ENCODE measurements around the gene TOR1AIP2.
"Not testable (repeated sequence)": the region's sequence is repeated elsewhere in the genome, so short reads cannot be mapped to it uniquely, and the experiment has no call there.

The TOR1AIP2 gene

GRCh38 chr1:179853102-179853501 is 24.5 kb downstream of the TOR1AIP2 start:
- Histone ChIP-seq H4K20me1 (ENCODE audit: low read depth, low read length) (no peaks in the 10 kb centered on the region; the same call in 1 of the 2 replicates), H3K36me3 (ENCODE audit: low read length) (peaks cover 16% of the 10 kb centered on the region)
- TF ChIP-seq CTCF (IDR thresholded peaks at IDR 0.05; ENCODE audit: insufficient read depth, low read length, poor library complexity, severe bottlenecking), result no peak
- TF ChIP-seq EZH2phosphoT487 (conservative IDR thresholded peaks at IDR 0.05; ENCODE audit: low read length), result no peak

GRCh38 chr1:179848233-179848632 is 29.4 kb downstream of the TOR1AIP2 start:
- no peak overlapping the region for H3K4me2 ChIP-seq (ENCODE audit: low read depth, low read length, poor library complexity, severe bottlenecking)
- H2AFZ ChIP-seq (ENCODE audit: low read depth, low read length, severe bottlenecking), result no peak overlapping the region
- no peaks in the 10 kb centered on the region for H3K79me2 ChIP-seq (ENCODE audit: insufficient read depth, low read length)
- no peaks in the 10 kb centered on the region for H3K9me2 ChIP-seq (replicated peaks; ENCODE audit: insufficient read depth, low read length)
- H4K20me1 ChIP-seq (ENCODE audit: low read depth, low read length), result 0 out of 2 replicates have a peak, but pooled peaks cover 3% of the 10 kb centered on the region
- peaks cover 44% of the 10 kb centered on the region for H3K36me3 ChIP-seq (ENCODE audit: low read length)
- H3K27ac ChIP-seq (ENCODE audit: low read depth, low read length), result no peak overlapping the region
- H3F3A ChIP-seq (ENCODE audit: insufficient read depth), result peaks cover 3% of the 10 kb centered on the region; the same call in 1 of the 2 replicates
- H3K9ac ChIP-seq (ENCODE audit: low read length), result no peak overlapping the region
- H3K4me3 ChIP-seq (ENCODE audit: insufficient read depth, low read length, poor library complexity, severe bottlenecking), result no peak overlapping the region
- no peak for TF ChIP-seq EZH2phosphoT487 (conservative IDR thresholded peaks at IDR 0.05; ENCODE audit: low read length)
- no peak for TF ChIP-seq CTCF (IDR thresholded peaks at IDR 0.05; ENCODE audit: insufficient read depth, low read length, poor library complexity, severe bottlenecking)
- no peaks in the 10 kb centered on the region for H3K27me3 ChIP-seq (ENCODE audit: low read length)
- H3K9me3 ChIP-seq (ENCODE audit: insufficient read depth, low read length), result no peaks in the 10 kb centered on the region

More at GRCh38 chr1:179853102-179853501, 24.5 kb downstream of the TOR1AIP2 start:
- H3K79me2 ChIP-seq (ENCODE audit: insufficient read depth, low read length), result no peaks in the 10 kb centered on the region
- H3K9ac ChIP-seq (ENCODE audit: low read length), result no peak overlapping the region
- no peak overlapping the region for H2AFZ ChIP-seq (ENCODE audit: low read depth, low read length, severe bottlenecking)
- H3K4me2 ChIP-seq (ENCODE audit: low read depth, low read length, poor library complexity, severe bottlenecking), result no peak overlapping the region
- H3K27me3 ChIP-seq (ENCODE audit: low read length), result no peaks in the 10 kb centered on the region
- H3F3A ChIP-seq (ENCODE audit: insufficient read depth), result no peaks in the 10 kb centered on the region
- H3K4me3 ChIP-seq (ENCODE audit: insufficient read depth, low read length, poor library complexity, severe bottlenecking), result no peak overlapping the region
- no peaks in the 10 kb centered on the region for H3K9me3 ChIP-seq (ENCODE audit: insufficient read depth, low read length)
- H3K9me2 ChIP-seq (replicated peaks; ENCODE audit: insufficient read depth, low read length), result no peaks in the 10 kb centered on the region
- no peak overlapping the region for H3K27ac ChIP-seq (ENCODE audit: low read depth, low read length)

GRCh38 chr1:179840107-179840506 is 37.5 kb downstream of the TOR1AIP2 start:
- no peak overlapping the region for H3K27ac ChIP-seq (ENCODE audit: low read depth, low read length)
- no peaks in the 10 kb centered on the region for H3K27me3 ChIP-seq (ENCODE audit: low read length)
- 0 out of 2 replicates have a peak, but pooled peaks cover 3% of the 10 kb centered on the region for H4K20me1 ChIP-seq (ENCODE audit: low read depth, low read length)
- no peak overlapping the region for H2AFZ ChIP-seq (ENCODE audit: low read depth, low read length, severe bottlenecking)
- no peak overlapping the region for H3K4me3 ChIP-seq (ENCODE audit: insufficient read depth, low read length, poor library complexity, severe bottlenecking)
- no peak overlapping the region for H3K9ac ChIP-seq (ENCODE audit: low read length)
- H3K9me3 ChIP-seq (ENCODE audit: insufficient read depth, low read length), result no peaks in the 10 kb centered on the region
- no peaks in the 10 kb centered on the region for H3K9me2 ChIP-seq (replicated peaks; ENCODE audit: insufficient read depth, low read length)
- peaks cover 17% of the 10 kb centered on the region; the same call in 1 of the 2 replicates for H3K36me3 ChIP-seq (ENCODE audit: low read length)
- H3K79me2 ChIP-seq (ENCODE audit: insufficient read depth, low read length), result no peaks in the 10 kb centered on the region
- no peak overlapping the region for H3K4me2 ChIP-seq (ENCODE audit: low read depth, low read length, poor library complexity, severe bottlenecking)
- H3F3A ChIP-seq (ENCODE audit: insufficient read depth), result peaks cover 3% of the 10 kb centered on the region; the same call in 1 of the 2 replicates
- TF ChIP-seq EZH2phosphoT487 (conservative IDR thresholded peaks at IDR 0.05; ENCODE audit: low read length), result no peak
- no peak for TF ChIP-seq CTCF (IDR thresholded peaks at IDR 0.05; ENCODE audit: insufficient read depth, low read length, poor library complexity, severe bottlenecking)

GRCh38 chr1:179836686-179837445 is 40.7 kb downstream of the TOR1AIP2 start:
- H3K9me2 ChIP-seq (replicated peaks; ENCODE audit: insufficient read depth, low read length); H3K79me2 ChIP-seq (ENCODE audit: insufficient read depth, low read length); H3K27me3 ChIP-seq (ENCODE audit: low read length); H3K4me2 ChIP-seq (ENCODE audit: low read depth, low read length, poor library complexity, severe bottlenecking); H2AFZ ChIP-seq (ENCODE audit: low read depth, low read length, severe bottlenecking); H3K4me3 ChIP-seq (ENCODE audit: insufficient read depth, low read length, poor library complexity, severe bottlenecking); H3K27ac ChIP-seq (ENCODE audit: low read depth, low read length); H3K36me3 ChIP-seq (ENCODE audit: low read length); H3K9me3 ChIP-seq (ENCODE audit: insufficient read depth, low read length); H4K20me1 ChIP-seq (ENCODE audit: low read depth, low read length); H3K9ac ChIP-seq (ENCODE audit: low read length); H3F3A ChIP-seq (ENCODE audit: insufficient read depth): not testable (repeated sequence)

All from SU-DHL-6 (cell line).